G401.6 (cell line): Measurements from ENCODE around the gene OGFR.

Source experiments
- FAIRE-seq: peaks from 2 replicates; lab custom pipeline; 2012; peaks lifted over from hg19 to GRCh38; lab: Jason Lieb, UNC

OGFR gene

GRCh38 chr20:62861726-62862336, 57.2 kb downstream of the OGFR start, which contains the start of gene TCFL5:
TCFL5 (minus strand) TSS chr20:62861822; CDS start chr20:62861670, 152 bp downstream.
- no peak for FAIRE-seq
